Trophoblast cell (in vitro differentiated cells and primary cell): Measurements from ENCODE around the gene TRAT1.

Source experiments
- DNase-seq, 2 donors: peaks; one replicate each; pipeline ENCODE4 v3.0.0-alpha.2; 2016
- H2AFZ ChIP-seq: 2 replicates; pipeline ENCODE4 v1.6.1; 2013; ENCODE audit warnings: low read length, moderate library complexity, mild to moderate bottlenecking; ENCODE audit not compliant: insufficient read depth, poor library complexity
- H2AK5ac ChIP-seq: 2 replicates; pipeline ENCODE4 v1.6.1; 2013; ENCODE audit warnings: mild to moderate bottlenecking, low read length
- H2BK120ac ChIP-seq: 2 replicates; pipeline ENCODE4 v1.6.1; 2013; ENCODE audit warnings: low read length, mild to moderate bottlenecking, moderate library complexity; ENCODE audit not compliant: insufficient read depth, poor library complexity
- H2BK12ac ChIP-seq: 2 replicates; pipeline ENCODE4 v1.6.1; 2013; ENCODE audit warnings: mild to moderate bottlenecking, low read length, moderate library complexity
- H2BK5ac ChIP-seq: 2 replicates; pipeline ENCODE4 v1.6.1; 2013; ENCODE audit warnings: low read length, low read depth, moderate library complexity, mild to moderate bottlenecking; ENCODE audit not compliant: poor library complexity
- H3K14ac ChIP-seq: 2 replicates; pipeline ENCODE4 v1.6.1; 2013; ENCODE audit warnings: mild to moderate bottlenecking, low read length
- H3K18ac ChIP-seq: 2 replicates; pipeline ENCODE4 v1.6.1; 2013; ENCODE audit warnings: mild to moderate bottlenecking, low read length
- H3K23ac ChIP-seq: 2 replicates; pipeline ENCODE4 v1.6.1; 2013; ENCODE audit warnings: low read length
- H3K27ac ChIP-seq: 2 replicates; pipeline ENCODE4 v1.5.1; 2013; ENCODE audit warnings: low read depth, mild to moderate bottlenecking, inconsistent platforms, low read length, moderate library complexity
- H3K27me3 ChIP-seq: 2 replicates; pipeline ENCODE4 v1.6.1; 2013; ENCODE audit warnings: inconsistent platforms, mild to moderate bottlenecking, low read length, moderate library complexity; ENCODE audit not compliant: insufficient read depth
- H3K36me3 ChIP-seq, 2 experiments: 1 replicate in 1 of 2; 2 replicates in 1 of 2; pipeline ENCODE4 v1.6.1; 2013; ENCODE audit warnings: low read length in 2 of 2, mild to moderate bottlenecking in 2 of 2, moderate library complexity in 1 of 2; ENCODE audit not compliant: insufficient read depth in 2 of 2, control insufficient read depth in 1 of 2
- H3K4ac ChIP-seq: 2 replicates; pipeline ENCODE4 v1.6.1; 2013; ENCODE audit warnings: low read depth, mild to moderate bottlenecking, low read length, moderate library complexity
- H3K4me1 ChIP-seq, 2 experiments: 1 replicate in 1 of 2; 2 replicates in 1 of 2; pipeline ENCODE4 v1.6.1; 2013; ENCODE audit warnings: low read length in 2 of 2, mild to moderate bottlenecking in 2 of 2, moderate library complexity in 1 of 2; ENCODE audit not compliant: insufficient read depth in 2 of 2, control insufficient read depth in 1 of 2
- H3K4me2 ChIP-seq: 2 replicates; pipeline ENCODE4 v1.6.1; 2013; ENCODE audit warnings: inconsistent platforms, mild to moderate bottlenecking, low read length, moderate library complexity
- H3K4me3 ChIP-seq: 2 replicates; pipeline ENCODE4 v1.5.1; 2013; ENCODE audit warnings: mild to moderate bottlenecking, low read depth, low read length, inconsistent platforms
- H3K79me1 ChIP-seq: one replicate; pipeline ENCODE4 v1.6.1; 2013; ENCODE audit warnings: low read length
- H3K79me2 ChIP-seq: 2 replicates; pipeline ENCODE4 v1.6.1; 2013; ENCODE audit warnings: low read length, mild to moderate bottlenecking; ENCODE audit not compliant: control insufficient read depth, insufficient read depth, poor library complexity
- H3K9ac ChIP-seq: 2 replicates; pipeline ENCODE4 v1.6.1; 2013; ENCODE audit warnings: mild to moderate bottlenecking, low read length
- H3K9me3 ChIP-seq: 2 replicates; pipeline ENCODE4 v1.6.1; 2013; ENCODE audit warnings: low read depth, mild to moderate bottlenecking, control low read depth, inconsistent platforms, low read length; ENCODE audit not compliant: insufficient read depth
- H4K12ac ChIP-seq: 2 replicates; pipeline ENCODE4 v1.6.1; 2013; ENCODE audit warnings: low read depth, mild to moderate bottlenecking, low read length, moderate library complexity
- H4K8ac ChIP-seq: 2 replicates; pipeline ENCODE4 v1.6.1; 2013; ENCODE audit warnings: low read depth, mild to moderate bottlenecking, low read length, moderate library complexity
- H4K91ac ChIP-seq: one replicate; pipeline ENCODE4 v1.6.1; 2013; ENCODE audit warnings: low read depth, mild to moderate bottlenecking, low read length, moderate library complexity
- WGBS: extraction: QIAGEN DNeasy Blood & Tissue Kit; methylation state at CpG from one replicate; pipeline ENCODE4 v1.1.7; 2013; ENCODE audit warnings: missing lambda C conversion rate; ENCODE audit not compliant: insufficient read length, insufficient coverage; ENCODE audit errors: extremely low coverage; 5-methylcytosine and 5-hydroxymethylcytosine counted together

The TRAT1 gene

DNA sequence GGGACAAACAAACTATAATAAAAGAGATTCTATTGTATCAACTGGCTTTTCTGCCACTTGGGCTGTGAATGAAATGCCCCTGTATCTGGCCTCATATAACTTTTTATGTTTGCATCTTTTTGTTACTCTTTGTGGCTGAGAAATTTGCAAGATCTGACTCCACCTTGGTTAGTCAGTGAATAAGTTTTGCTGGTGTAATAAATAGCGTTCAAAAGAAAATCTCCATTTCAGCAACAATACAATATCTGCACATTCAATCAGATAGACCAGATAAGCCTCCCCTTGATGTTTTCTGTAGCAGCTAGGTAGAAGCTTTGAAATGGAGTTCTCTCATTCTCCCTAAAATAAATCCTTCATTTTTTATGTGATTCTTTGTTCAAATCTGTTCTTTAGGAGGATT, 12.0 kb downstream of the TRAT1 start:
- WGBS, result no CpG with 5 or more reads among the region's 1 CpG
- no peaks in the 10 kb centered on the region for H3K79me2 ChIP-seq

DNA sequence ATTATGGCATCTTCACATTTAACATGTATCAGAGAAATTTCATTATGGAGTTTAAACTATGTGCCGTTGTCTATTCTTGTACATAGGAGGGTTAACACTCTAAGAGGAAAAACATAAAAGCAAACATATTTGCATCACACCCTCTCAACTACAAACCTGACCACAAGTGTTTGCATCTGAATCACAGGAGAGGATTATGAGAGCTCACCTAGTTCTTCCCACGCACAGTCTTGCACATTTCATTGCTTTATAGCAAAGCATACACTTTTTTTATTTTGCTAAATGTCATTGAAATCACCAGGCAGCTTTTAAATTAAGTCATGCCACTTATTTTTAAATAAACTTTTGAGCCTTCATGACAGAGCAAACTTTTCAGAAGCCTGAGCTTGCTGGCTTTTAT, 12.5 kb downstream of the TRAT1 start:
- Histone ChIP-seq H3K23ac (no peak overlapping the region), H3K4me2 (no peak overlapping the region), H2AK5ac (no peak overlapping the region), H2BK5ac (no peak overlapping the region), H3K18ac (no peak overlapping the region), H2BK12ac (no peak overlapping the region), H2BK120ac (no peak overlapping the region), H3K4ac (no peak overlapping the region), H4K8ac (no peak overlapping the region), H3K14ac (no peak overlapping the region), H3K27me3 (no peaks in the 10 kb centered on the region), H3K4me1 (no peaks in the 10 kb centered on the region), H3K4me3 (no peak overlapping the region), H3K79me2 (no peaks in the 10 kb centered on the region), H2AFZ (no peak overlapping the region), H3K9ac (no peak overlapping the region), H4K91ac (no peak overlapping the region), H3K27ac (no peak overlapping the region), H3K36me3 (no peaks in the 10 kb centered on the region), H3K79me1 (no peaks in the 10 kb centered on the region), H4K12ac (no peak overlapping the region), H3K9me3 (no peaks in the 10 kb centered on the region)
- no peak for DNase-seq
- WGBS, result no CpG with 5 or more reads among the region's 2 CpGs

More for the DNA sequence above, 12.0 kb downstream of the TRAT1 start:
- Histone ChIP-seq H2AK5ac (no peak overlapping the region), H3K4me2 (no peak overlapping the region), H3K18ac (no peak overlapping the region), H3K9me3 (no peaks in the 10 kb centered on the region), H3K79me1 (no peaks in the 10 kb centered on the region), H2AFZ (no peak overlapping the region), H2BK12ac (no peak overlapping the region), H4K91ac (no peak overlapping the region), H4K8ac (no peak overlapping the region), H3K9ac (no peak overlapping the region), H3K14ac (no peak overlapping the region), H2BK5ac (no peak overlapping the region), H3K36me3 (no peaks in the 10 kb centered on the region), H3K27ac (no peak overlapping the region), H3K4me1 (no peaks in the 10 kb centered on the region), H3K4me3 (no peak overlapping the region), H3K4ac (no peak overlapping the region), H3K23ac (no peak overlapping the region), H3K27me3 (no peaks in the 10 kb centered on the region), H2BK120ac (no peak overlapping the region), H4K12ac (no peak overlapping the region)
- DNase-seq, result no peak

DNA sequence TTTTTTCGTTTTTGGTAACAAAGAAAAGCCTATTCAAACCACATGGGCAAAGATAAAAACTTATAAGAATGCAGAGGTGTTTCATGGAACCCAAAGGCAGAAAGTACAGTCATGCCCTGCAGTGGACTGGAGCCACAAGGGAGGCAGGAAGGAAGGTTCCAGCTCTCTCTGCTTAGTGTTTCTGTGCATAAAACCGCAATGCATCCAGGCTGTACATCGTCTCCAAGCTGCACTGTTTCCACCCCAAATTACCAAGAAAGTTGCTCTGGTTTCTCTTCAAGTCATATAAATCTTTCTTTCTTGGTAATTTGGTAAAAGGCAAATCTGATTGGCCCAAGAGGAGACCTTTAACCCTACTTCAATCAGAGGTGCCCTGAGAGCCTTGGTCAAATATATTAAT, 15.8 kb downstream of the TRAT1 start:
- Histone ChIP-seq H3K4me1 (no peaks in the 10 kb centered on the region), H2AFZ (no peak overlapping the region), H3K9me3 (no peaks in the 10 kb centered on the region)

DNA sequence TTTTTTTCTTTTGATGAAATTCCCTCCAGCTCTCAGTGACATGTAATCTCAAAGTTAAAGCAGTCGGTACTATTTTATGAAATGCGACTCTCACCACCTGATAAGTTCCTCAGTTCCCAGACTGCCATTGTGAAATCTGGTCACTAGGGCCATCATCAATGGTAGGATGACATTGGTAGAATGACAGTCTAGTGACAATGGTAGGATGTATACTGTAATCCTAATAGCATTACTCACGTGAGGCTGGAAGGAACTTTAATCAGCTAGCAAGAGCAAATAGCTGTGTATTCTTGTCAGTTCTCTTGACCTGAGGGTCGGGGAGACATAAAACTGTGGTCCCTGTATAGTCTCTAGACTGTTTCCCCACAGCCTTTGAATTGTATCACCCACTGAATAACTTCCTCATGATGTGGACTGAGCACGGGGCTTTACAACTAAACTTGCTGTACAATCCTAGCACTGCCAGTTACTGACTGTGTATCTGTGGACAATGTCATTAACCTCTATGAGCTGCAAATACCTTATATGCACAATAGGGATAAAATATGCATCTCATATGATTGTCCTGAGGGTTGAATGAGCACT, 23.2 kb downstream of the TRAT1 start:
- Histone ChIP-seq H2BK120ac (no peak overlapping the region), H3K27me3 (no peaks in the 10 kb centered on the region), H3K9me3 (no peaks in the 10 kb centered on the region), H3K27ac (no peak overlapping the region), H3K18ac (no peak overlapping the region), H2AK5ac (no peak overlapping the region), H3K9ac (no peak overlapping the region), H3K36me3 (no peaks in the 10 kb centered on the region), H3K4me3 (no peak overlapping the region), H2BK12ac (no peak overlapping the region), H4K12ac (no peak overlapping the region), H2BK5ac (no peak overlapping the region), H3K4ac (no peak overlapping the region), H3K14ac (no peak overlapping the region), H3K4me1 (no peaks in the 10 kb centered on the region), H4K8ac (no peak overlapping the region), H3K79me1 (no peaks in the 10 kb centered on the region), H3K4me2 (no peak overlapping the region), H4K91ac (no peak overlapping the region), H3K79me2 (no peaks in the 10 kb centered on the region), H2AFZ (no peak overlapping the region), H3K23ac (no peak overlapping the region)
- WGBS, result no CpG with 5 or more reads among the region's 5 CpGs
- DNase-seq, result no peak

More for the DNA sequence above, 15.8 kb downstream of the TRAT1 start:
- H3K36me3 ChIP-seq, result no peaks in the 10 kb centered on the region
- no peaks in the 10 kb centered on the region for H3K79me1 ChIP-seq
- no peaks in the 10 kb centered on the region for H3K27me3 ChIP-seq
- H2BK5ac ChIP-seq, result no peak overlapping the region
- H3K18ac ChIP-seq, result no peak overlapping the region
- no peak overlapping the region for H2AK5ac ChIP-seq
- H4K91ac ChIP-seq, result no peak overlapping the region
- no peak overlapping the region for H2BK120ac ChIP-seq
- no peak overlapping the region for H3K9ac ChIP-seq
- no peak overlapping the region for H3K4me3 ChIP-seq
- no peak overlapping the region for H4K8ac ChIP-seq
- no peak overlapping the region for H3K4me2 ChIP-seq
- no peak overlapping the region for H3K27ac ChIP-seq
- H3K4ac ChIP-seq, result no peak overlapping the region
- no CpG with 5 or more reads among the region's 3 CpGs for WGBS
- no peak overlapping the region for H2BK12ac ChIP-seq
- H3K23ac ChIP-seq, result no peak overlapping the region
- no peak overlapping the region for H3K14ac ChIP-seq
- no peak overlapping the region for H4K12ac ChIP-seq
- H3K79me2 ChIP-seq, result no peaks in the 10 kb centered on the region
- DNase-seq, result no peak
